VCaP (cell line): ENCODE measurements around the gene SMIM5.
"Not testable (repeated sequence)": the region's sequence is repeated elsewhere in the genome, so short reads cannot be mapped to it uniquely, and the experiment has no call there.

Source experiments
- H3K27ac ChIP-seq: fragments of 450-650 bp; 2 replicates; pipeline ENCODE4 v1.5.1; 2017
- CTCF ChIP-seq: fragments of 450-650 bp; conservative IDR thresholded peaks from 2 replicates; pipeline ENCODE4 v1.5.1; 2017; ENCODE audit warnings: mild to moderate bottlenecking, moderate library complexity

SMIM5 gene

DNA sequence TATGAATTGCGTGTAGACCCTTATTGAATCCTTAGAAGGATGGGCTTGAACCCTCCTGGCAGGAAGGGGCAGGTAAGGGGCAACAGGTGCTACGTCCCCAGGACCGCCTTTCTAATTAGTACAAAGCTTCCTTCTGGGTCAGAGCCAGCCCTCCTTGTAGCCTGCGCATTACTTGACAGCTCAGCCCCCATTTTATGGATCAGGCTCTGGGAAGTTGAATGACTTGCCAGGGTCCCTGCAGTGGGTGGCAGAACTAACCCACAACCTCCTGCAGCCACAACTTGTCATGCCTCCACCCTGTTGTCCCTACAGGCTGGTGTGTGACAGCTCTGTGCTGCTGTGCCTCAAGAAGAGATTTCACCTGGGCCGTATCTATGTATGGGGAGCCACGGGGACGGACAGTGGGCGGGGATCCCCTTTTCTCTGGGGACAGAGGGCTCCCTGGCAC is 42.9 kb upstream of the SMIM5 start:
- no peak overlapping the region for H3K27ac ChIP-seq
- no peak for TF ChIP-seq CTCF

DNA sequence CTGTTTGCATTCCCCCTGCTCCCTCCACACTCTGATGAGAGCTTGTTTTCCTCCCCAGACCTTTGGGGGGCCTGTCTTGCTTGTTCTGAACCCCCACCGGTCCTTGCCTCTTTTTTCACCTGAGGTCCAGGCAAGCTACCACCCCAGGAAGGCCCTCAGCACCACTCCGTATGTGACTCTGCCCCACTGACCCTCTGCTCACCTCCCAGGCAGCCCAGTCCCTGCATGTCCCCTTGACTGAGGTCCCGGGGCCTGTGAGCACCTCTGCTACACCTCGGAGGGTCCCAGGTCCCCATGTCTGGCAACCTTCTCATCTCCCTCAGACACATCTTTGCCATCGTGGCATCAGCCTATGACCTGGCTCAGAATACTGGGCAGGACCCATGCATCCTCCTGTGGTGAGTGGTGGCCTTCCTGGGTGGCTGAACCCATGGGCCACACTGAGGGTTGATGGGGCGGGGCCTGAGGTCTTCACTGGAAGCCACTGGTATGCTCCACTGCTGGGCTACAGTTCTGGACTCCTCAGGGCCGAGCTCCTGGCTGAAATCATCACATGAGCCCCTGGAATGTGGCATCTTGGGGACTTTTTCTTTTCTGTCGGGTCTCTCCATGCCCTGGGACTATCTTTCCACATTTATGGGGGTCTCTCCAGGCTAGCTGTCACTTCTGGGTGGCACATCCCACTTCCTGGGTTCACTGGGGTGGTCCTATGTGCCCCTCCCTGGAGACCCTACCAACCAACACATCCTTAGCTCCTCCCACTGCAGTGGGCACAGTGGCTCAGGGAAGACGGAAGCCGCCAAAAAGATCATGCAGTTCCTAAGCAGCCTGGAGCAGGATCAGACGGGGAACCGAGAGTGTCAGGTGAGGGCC is 42.1 kb upstream of the SMIM5 start:
- H3K27ac ChIP-seq: no peak overlapping the region

DNA sequence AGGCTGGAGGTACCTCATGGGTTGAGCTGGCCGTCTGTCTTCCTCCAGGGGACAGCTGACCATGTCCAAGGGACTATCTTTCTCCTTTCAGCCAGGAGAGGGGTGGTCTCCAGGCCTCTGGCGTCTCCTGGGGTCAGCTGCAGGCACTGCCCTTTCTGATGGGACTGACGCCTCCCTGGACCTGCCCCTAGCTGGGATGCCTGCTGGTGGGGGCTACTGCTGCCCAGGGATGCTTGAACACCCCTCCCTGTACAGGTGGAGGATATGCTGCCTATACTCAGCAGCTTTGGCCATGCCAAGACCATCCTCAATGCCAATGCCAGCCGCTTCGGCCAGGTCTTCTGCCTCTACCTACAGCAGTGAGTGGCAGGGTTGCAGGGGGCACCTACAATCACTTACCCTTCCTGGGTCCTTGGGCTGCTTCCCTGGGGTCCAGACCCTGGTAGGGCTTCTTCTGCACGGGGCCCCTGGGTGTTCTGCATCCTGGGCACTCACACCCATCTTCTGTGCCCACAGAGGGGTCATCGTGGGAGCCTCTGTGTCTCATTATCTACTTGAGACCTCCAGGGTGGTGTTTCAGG is 41.4 kb upstream of the SMIM5 start:
- no peak for TF ChIP-seq CTCF
- H3K27ac ChIP-seq: no peak overlapping the region

More for the DNA sequence above, 42.1 kb upstream of the SMIM5 start:
- TF ChIP-seq CTCF: no peak

DNA sequence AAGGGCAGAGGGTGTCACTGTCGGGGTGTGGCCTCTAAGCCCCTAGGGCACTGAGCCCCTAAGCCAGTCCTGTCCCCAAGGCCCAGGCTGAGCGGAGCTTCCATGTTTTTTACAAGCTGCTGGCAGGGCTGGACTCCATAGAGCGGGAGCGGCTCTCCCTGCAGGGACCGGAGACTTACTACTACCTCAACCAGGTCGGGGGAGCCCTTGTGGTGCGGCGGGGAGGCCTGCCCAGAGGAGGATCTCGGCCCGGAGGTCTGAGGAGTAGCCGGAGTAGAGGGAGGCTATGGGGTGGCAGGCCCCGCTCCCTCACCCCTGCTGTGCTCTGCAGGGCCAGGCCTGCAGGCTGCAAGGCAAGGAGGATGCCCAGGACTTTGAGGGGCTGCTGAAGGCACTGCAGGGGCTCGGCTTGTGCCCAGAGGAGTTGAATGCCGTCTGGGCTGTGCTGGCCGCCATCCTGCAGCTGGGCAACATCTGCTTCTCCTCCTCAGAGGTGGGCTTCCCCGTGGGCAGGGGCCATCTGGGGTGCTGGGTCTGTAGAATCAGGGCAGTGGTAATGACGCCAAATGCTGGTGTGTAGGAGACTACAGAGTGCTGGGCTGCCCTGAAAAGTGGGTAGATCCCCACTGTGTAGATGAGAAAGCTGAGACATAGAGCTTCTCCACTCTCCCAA is 40.8 kb upstream of the SMIM5 start:
- no peak for TF ChIP-seq CTCF
- no peak overlapping the region for H3K27ac ChIP-seq

- not testable (repeated sequence) for H3K27ac ChIP-seq
Observed at GRCh38 chr17:75593430-75593829, 39.8 kb upstream of the SMIM5 start.

DNA sequence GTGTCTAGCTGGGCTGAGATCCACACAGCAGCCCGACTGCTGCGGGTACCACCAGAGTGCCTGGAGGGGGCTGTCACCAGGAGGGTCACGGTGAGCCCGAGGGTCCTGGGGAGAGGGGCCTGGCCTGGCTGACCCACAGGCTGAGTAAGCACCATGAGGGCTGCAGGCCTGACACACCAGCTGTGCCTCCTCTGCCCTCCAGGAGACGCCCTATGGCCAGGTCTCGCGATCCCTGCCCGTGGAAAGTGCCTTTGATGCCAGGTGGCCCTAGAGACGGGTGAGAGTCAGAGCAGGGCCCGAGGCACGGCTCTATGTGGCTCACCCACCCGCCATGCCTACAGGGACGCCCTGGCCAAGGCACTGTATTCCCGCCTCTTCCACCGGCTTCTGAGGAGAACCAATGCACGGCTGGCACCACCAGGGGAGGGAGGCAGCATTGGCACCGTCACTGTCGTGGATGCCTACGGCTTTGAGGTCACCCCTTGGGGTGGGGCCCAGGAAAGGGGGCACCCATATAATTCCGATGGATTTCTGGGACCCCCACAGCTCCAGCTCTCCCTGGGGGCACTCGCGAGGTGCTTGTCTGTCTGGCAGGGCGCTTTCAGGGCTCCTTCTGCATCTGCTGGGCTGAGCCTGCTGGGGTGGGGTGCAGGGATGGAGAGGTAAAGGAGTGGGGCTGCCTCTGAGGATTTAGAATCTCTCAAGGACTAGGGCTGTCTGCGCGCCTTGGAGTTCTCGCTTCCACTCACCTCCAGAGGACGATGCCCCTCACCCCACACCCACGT is 38.5 kb upstream of the SMIM5 start:
- no peak for TF ChIP-seq CTCF
- no peak overlapping the region for H3K27ac ChIP-seq

- no peak overlapping the region for H3K27ac ChIP-seq
- no peak for TF ChIP-seq CTCF
Observed at GRCh38 chr17:75595284-75595919, 37.8 kb upstream of the SMIM5 start.
